ENCODE measurements around the gene AJAP1.
"Not testable (repeated sequence)": the region's sequence is repeated elsewhere in the genome, so short reads cannot be mapped to it uniquely, and the experiment has no call there.

Gene AJAP1

DNA sequence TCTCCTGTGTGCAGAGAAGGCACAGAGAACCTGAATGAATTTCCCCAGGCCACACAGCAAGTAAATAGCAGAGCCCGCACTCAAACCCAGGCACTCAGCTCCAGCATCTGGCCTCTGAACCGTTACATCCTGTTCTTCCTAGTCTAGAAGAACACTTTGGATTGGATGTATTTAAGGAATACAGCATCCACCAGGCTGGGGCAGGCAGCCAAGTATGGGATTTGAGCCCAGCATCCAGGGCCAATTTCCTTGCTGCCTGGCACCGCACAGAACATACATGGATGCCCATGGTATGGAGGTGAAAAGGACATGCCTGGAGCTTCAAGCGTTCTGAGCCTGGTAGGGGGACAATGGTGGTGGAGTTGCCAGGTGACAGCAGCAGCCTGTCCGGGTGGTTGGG is 9.7 kb downstream of the AJAP1 start:
- TF ChIP-seq, protein P1, sequence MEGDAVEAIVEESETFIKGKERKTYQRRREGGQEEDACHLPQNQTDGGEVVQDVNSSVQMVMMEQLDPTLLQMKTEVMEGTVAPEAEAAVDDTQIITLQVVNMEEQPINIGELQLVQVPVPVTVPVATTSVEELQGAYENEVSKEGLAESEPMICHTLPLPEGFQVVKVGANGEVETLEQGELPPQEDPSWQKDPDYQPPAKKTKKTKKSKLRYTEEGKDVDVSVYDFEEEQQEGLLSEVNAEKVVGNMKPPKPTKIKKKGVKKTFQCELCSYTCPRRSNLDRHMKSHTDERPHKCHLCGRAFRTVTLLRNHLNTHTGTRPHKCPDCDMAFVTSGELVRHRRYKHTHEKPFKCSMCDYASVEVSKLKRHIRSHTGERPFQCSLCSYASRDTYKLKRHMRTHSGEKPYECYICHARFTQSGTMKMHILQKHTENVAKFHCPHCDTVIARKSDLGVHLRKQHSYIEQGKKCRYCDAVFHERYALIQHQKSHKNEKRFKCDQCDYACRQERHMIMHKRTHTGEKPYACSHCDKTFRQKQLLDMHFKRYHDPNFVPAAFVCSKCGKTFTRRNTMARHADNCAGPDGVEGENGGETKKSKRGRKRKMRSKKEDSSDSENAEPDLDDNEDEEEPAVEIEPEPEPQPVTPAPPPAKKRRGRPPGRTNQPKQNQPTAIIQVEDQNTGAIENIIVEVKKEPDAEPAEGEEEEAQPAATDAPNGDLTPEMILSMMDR (IDR thresholded peaks at IDR 0.05; ENCODE audit: insufficient read depth, low read depth, low read length, missing control alignments): no peak
- H3K4me3 ChIP-seq (ENCODE audit: low read length): no peak overlapping the region
- DNase-seq (ENCODE audit: low read depth): no peak

DNA sequence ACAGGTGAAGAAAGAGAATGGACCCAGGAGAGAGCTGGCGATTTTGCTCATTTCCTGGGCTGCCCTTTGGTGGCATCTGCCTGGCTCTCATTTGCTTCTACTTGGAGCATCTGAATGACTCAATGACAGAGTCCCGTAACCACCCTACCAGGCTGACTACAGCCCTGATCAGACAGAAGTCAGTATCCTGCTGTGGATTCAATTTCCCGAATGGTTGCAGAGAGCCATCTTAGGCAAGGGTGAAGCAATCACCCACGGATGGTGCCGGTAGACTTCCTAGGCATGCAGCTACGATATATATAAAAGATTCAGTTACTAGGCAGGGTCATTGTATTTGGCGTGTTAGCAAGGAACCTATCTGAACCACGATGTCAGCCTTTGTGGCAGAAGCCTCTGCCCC is 10.2 kb downstream of the AJAP1 start:
- no peak for DNase-seq (ENCODE audit: low read depth)
- TF ChIP-seq, protein P1 (IDR thresholded peaks at IDR 0.05; ENCODE audit: insufficient read depth, low read depth, low read length, missing control alignments): no peak
- H3K4me3 ChIP-seq (ENCODE audit: low read length): no peak overlapping the region

DNA sequence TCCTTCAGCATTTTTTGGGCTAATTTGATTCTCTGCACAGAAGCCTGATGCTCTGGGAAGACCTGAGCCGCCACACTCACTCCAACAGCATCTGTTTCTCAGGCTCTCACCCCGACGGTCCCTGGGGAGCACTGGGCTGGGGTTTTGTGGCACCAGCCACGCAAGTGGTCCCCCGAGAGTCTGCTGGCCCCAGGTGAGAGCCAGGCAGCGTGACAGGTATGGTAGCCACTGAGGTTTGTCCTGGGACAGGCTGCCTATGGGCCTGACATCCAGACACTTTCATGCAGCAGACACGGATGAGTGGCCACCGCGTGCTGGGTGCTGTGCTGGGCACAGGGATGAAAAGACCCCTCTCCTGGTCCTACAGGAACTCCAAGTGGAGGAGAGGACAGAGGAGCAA is 11.0 kb downstream of the AJAP1 start:
- no peak overlapping the region for H3K4me3 ChIP-seq (ENCODE audit: low read length)
- TF ChIP-seq, protein P1 (IDR thresholded peaks at IDR 0.05; ENCODE audit: insufficient read depth, low read depth, low read length, missing control alignments): no peak
- no peak for DNase-seq (ENCODE audit: low read depth)

DNA sequence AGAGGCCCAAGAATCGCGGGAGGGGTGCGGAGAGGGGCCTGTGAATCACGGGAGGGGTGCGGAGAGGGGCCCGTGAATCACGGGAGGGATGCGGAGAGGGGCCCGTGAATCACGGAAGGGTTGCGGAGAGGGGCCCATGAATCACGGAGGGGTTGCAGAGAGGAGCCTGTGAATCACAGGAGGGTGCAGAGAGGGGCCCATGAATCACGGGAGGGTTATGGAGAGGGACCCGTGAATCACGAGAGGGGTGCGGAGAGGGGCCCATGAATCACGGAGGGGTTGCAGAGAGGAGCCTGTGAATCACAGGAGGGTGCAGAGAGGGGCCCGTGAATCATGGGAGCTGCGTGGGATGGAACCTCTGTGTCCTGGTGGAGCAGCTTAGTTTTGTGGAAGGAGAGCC is 12.3 kb downstream of the AJAP1 start:
- H3K4me3 ChIP-seq (ENCODE audit: low read length); DNase-seq (ENCODE audit: low read depth): not testable (repeated sequence)

DNA sequence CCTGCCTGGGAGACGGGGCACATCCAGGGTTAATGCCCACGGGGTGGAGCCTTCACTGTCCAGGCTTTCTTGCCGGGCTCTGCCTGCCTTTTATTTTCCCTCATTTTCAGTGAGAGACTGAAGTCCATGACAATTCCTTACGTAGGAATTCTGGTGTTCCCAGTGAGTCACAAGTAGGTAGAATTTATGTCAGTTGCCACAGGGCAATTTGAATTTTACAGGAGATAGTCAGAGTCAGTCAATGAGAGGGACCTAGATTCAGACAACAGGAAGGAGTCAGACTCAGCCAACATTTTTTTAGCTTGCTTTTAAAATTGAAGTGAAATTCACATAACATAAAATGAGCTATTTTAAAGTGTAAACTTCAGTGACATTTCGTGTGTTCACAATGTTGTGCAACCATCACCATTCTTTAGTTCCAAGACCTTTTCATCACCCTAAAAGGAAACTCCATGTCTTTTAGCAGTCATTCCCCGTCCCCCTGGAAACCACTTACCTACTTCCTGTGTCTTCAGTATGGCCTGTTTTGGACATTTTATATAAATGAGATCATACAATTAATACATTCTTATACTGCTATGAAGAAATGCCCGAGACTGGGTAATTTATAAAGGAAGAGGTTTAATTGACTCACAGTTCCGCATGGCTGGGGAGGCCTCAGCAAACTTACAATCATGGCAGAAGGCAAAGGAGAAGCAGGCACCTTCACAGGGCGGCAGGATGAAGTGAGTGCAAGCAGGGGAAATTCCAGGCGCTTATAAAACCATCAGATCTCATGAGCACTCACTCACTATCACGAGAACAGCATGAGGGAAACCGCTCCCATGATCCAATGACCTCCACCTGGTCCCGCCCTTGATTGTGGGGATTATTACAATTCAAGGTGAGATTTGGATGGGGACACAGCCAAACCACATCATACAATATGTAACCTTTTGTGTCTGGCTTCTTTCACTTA is 14.6 kb downstream of the AJAP1 start:
- TF ChIP-seq, protein P1 (IDR thresholded peaks at IDR 0.05; ENCODE audit: insufficient read depth, low read depth, low read length, missing control alignments): no peak
- DNase-seq (ENCODE audit: low read depth): peak; percentile 15
- no peak overlapping the region for H3K4me3 ChIP-seq (ENCODE audit: low read length)

DNA sequence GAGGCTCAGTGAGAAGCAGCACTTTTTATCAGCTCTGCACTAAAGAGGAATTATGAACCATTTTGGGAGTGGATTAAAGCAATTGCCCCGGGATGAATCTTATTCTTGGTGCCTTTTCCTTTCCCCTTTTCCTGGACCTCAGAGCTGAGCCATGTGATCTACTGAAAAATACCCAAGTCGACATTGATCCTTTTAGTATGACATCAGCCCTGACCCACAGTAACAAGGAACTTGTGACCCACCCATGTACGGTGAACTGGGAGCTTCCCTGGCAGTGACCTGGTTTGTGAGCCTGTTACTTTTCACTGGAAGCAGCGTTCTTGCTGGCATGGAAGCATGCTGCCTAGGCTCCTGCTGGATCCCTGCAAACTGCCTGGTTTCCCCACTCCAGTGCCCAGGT is 15.9 kb downstream of the AJAP1 start:
- H3K4me3 ChIP-seq (ENCODE audit: low read length): no peak overlapping the region
- DNase-seq (ENCODE audit: low read depth): no peak
- TF ChIP-seq, protein P1 (IDR thresholded peaks at IDR 0.05; ENCODE audit: insufficient read depth, low read depth, low read length, missing control alignments): no peak

DNA sequence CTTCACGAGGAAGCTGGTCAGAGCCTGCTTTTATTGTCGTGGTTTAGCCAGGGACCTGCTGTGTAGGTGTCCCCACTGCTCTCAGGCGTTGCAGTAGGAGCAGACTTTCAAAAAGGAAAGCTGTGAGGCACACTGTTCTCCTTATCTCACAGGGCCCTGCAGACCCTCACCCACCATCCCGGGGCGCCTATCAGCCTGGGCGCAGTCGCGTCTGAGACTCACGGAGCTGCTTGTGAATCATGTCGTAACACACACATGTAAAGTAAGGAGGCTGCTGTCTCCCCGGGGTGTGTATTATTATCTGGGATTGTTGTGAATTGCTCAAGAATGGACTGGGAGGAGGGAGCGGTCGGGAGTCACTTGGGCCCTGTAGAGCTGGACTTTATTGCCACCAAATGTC is 17.4 kb downstream of the AJAP1 start:
- H3K4me3 ChIP-seq (ENCODE audit: low read length): no peak overlapping the region
- no peak for DNase-seq (ENCODE audit: low read depth)
- TF ChIP-seq, protein P1 (IDR thresholded peaks at IDR 0.05; ENCODE audit: insufficient read depth, low read depth, low read length, missing control alignments): no peak

Data from epithelial cell of esophagus (primary cell).